ENCODE data around the gene CLDN5.

Gene CLDN5

DNA sequence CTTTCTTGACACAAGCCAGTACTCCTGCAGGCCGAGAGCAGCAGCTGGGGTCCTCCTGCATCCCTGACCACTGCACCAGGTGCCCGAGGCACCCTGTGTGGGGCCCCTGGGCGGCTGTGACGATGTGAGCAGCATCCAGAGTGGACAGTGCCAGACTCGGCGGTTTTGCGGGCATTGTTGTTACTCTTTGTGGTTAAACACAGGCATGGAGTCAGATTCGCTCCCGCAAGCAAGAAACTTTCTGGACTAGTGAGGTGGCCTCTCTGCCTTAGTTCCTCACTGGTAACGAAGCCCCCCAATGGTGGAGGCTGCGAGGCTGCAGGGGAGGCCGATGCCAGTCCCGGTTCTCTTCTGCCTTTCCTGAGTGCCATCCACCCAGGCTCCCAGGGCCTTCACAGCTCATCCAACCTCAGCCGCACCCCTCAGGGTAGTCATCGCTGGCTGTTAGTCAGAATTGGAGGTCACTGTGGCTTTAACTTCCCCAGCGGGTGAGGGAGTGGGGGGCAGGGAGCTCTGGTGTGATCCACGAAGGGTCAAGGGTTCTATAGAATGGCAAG is 3.7 kb upstream of the CLDN5 start:
- peak; percentile 20; the same call in 1 of the 3 replicates for ATAC-seq (ENCODE audit: low read depth)
- DNase-seq (ENCODE audit: low spot score): no peak
- no peak overlapping the region for H3K27ac ChIP-seq (ENCODE audit: poor library complexity, severe bottlenecking)
- H3K4me1 ChIP-seq (ENCODE audit: insufficient read depth, poor library complexity, severe bottlenecking): no peaks in the 10 kb centered on the region
- no peak overlapping the region for H3K4me3 ChIP-seq (ENCODE audit: severe bottlenecking)
- H3K9me3 ChIP-seq (ENCODE audit: severe bottlenecking): no peaks in the 10 kb centered on the region
- H3K36me3 ChIP-seq (ENCODE audit: low read depth): no peaks in the 10 kb centered on the region
- TF ChIP-seq CTCF (IDR thresholded peaks at IDR 0.05; ENCODE audit: poor library complexity, severe bottlenecking): no peak
- H3K27me3 ChIP-seq (ENCODE audit: insufficient read depth, poor library complexity, severe bottlenecking): peaks cover 15% of the 10 kb centered on the region

- ATAC-seq (ENCODE audit: low read depth): no peak
- no peaks in the 10 kb centered on the region for H3K36me3 ChIP-seq (ENCODE audit: low read depth)
- H3K27me3 ChIP-seq (ENCODE audit: insufficient read depth, poor library complexity, severe bottlenecking): peaks cover 15% of the 10 kb centered on the region
- no peak overlapping the region for H3K27ac ChIP-seq (ENCODE audit: poor library complexity, severe bottlenecking)
- DNase-seq (ENCODE audit: low spot score): no peak
- no peaks in the 10 kb centered on the region for H3K9me3 ChIP-seq (ENCODE audit: severe bottlenecking)
- no peaks in the 10 kb centered on the region for H3K4me1 ChIP-seq (ENCODE audit: insufficient read depth, poor library complexity, severe bottlenecking)
- no peak overlapping the region for H3K4me3 ChIP-seq (ENCODE audit: severe bottlenecking)
- TF ChIP-seq CTCF (IDR thresholded peaks at IDR 0.05; ENCODE audit: poor library complexity, severe bottlenecking): no peak
Measured at GRCh38 chr22:19527321-19527721, 3.1 kb upstream of the CLDN5 start.

- Histone ChIP-seq H3K27me3 (ENCODE audit: insufficient read depth, poor library complexity, severe bottlenecking) (peaks cover 15% of the 10 kb centered on the region), H3K9me3 (ENCODE audit: severe bottlenecking) (no peaks in the 10 kb centered on the region), H3K27ac (ENCODE audit: poor library complexity, severe bottlenecking) (no peak overlapping the region), H3K4me1 (ENCODE audit: insufficient read depth, poor library complexity, severe bottlenecking) (no peaks in the 10 kb centered on the region), H3K4me3 (ENCODE audit: severe bottlenecking) (no peak overlapping the region), H3K36me3 (ENCODE audit: low read depth) (no peaks in the 10 kb centered on the region)
- no peak for TF ChIP-seq CTCF (IDR thresholded peaks at IDR 0.05; ENCODE audit: poor library complexity, severe bottlenecking)
- no peak for ATAC-seq (ENCODE audit: low read depth)
- DNase-seq (ENCODE audit: low spot score): no peak
Measured at GRCh38 chr22:19526702-19527111, 2.5 kb upstream of the CLDN5 start.

DNA sequence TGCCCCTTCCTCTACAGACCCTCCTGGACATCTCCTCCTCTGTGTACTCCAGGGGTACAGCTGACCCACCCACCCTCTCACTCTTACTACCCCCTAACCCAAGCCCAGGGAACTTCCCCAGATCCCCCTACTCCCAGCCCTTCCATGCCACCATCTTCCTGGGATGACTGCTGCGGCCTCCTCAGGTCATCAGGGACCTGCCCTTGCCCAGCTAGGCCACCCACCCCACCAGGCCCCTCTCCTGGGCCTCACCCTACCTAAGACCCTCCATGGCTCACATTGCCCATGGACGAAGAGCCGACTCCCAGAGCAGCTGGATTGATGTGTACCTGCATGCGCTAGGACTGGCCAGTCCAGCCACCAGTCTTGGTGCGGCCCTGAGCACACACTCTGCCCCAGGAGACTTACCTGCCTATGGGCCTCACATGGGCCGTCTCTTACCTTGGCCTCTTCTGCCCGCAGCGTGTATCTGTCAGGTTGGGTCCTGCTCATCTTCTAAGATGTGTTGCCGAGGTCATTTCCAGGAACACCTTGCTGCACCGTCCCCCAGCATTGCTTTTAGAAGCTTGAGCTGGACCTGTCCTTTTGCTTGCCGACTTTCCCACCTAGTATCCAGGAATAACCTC is 2.0 kb upstream of the CLDN5 start:
- peaks cover 15% of the 10 kb centered on the region for H3K27me3 ChIP-seq (ENCODE audit: insufficient read depth, poor library complexity, severe bottlenecking)
- H3K9me3 ChIP-seq (ENCODE audit: severe bottlenecking): no peaks in the 10 kb centered on the region
- no peak overlapping the region for H3K27ac ChIP-seq (ENCODE audit: poor library complexity, severe bottlenecking)
- no peaks in the 10 kb centered on the region for H3K4me1 ChIP-seq (ENCODE audit: insufficient read depth, poor library complexity, severe bottlenecking)
- no peaks in the 10 kb centered on the region for H3K36me3 ChIP-seq (ENCODE audit: low read depth)
- DNase-seq (ENCODE audit: low spot score): no peak
- H3K4me3 ChIP-seq (ENCODE audit: severe bottlenecking): no peak overlapping the region
- no peak for TF ChIP-seq CTCF (IDR thresholded peaks at IDR 0.05; ENCODE audit: poor library complexity, severe bottlenecking)
- no peak for ATAC-seq (ENCODE audit: low read depth)

DNA sequence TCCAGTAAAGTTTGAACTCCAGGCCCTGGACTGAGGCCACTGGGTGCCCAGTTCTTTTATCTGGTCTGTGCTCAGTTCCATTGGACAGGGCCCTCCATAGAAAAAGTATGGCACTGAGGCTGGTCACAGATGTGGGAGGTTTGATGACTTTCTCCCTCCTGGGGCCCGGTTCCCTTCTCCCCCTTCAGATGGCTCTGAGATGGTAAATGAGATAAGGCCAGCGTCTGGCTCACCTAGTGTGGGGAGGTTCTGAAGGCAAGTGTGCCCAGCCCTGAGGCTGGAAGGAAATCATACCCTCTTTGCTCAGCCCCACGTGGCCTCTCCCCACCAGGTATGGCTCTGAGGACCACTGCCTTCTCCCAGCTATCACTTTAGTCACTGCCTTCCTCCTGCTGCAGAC is 1.5 kb upstream of the CLDN5 start:
- H3K27me3 ChIP-seq (ENCODE audit: insufficient read depth, poor library complexity, severe bottlenecking): peaks cover 15% of the 10 kb centered on the region
- no peak overlapping the region for H3K27ac ChIP-seq (ENCODE audit: poor library complexity, severe bottlenecking)
- H3K36me3 ChIP-seq (ENCODE audit: low read depth): no peaks in the 10 kb centered on the region
- no peak overlapping the region for H3K4me3 ChIP-seq (ENCODE audit: severe bottlenecking)
- DNase-seq (ENCODE audit: low spot score) (no peak), ATAC-seq (ENCODE audit: low read depth) (no peak)
- no peaks in the 10 kb centered on the region for H3K4me1 ChIP-seq (ENCODE audit: insufficient read depth, poor library complexity, severe bottlenecking)
- no peaks in the 10 kb centered on the region for H3K9me3 ChIP-seq (ENCODE audit: severe bottlenecking)
- no peak for TF ChIP-seq CTCF (IDR thresholded peaks at IDR 0.05; ENCODE audit: poor library complexity, severe bottlenecking)
